ENCODE data around the gene PARP11.

PARP11 gene

DNA sequence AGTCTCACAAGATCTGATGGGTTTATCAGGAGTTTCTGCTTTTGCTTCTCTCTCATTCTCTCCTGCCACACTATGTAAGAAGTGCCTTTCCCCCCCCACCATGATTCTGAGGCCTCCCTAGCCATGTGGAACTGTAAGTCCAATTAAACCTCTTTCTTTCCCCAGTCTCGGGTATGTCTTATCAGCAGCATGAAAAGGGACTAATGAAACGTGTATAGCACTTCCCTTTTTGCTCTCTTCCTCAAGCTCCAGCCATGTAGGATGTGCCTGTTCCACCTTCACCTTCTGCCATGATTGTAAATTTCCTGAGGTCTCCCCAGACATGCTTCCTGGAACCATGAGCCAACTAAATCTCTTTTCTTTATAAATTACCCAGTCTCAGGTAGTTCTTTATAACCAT, 113.3 kb downstream of the PARP11 start:
- DNase-seq = no peak

Data from left hindlimb (tissue), 1 donor.